GM18858 (cell line): ENCODE results near the gene BAIAP3.
A peak's percentile ranks its signal among the peaks of the same experiment; 100 is the strongest.

Experiments
- ATAC-seq: cut with Tn5 transposase; IDR thresholded peaks from one replicate; pipeline ENCODE4 v1.9.1; 2021; ENCODE audit not compliant: unreplicated experiment

Gene BAIAP3

DNA sequence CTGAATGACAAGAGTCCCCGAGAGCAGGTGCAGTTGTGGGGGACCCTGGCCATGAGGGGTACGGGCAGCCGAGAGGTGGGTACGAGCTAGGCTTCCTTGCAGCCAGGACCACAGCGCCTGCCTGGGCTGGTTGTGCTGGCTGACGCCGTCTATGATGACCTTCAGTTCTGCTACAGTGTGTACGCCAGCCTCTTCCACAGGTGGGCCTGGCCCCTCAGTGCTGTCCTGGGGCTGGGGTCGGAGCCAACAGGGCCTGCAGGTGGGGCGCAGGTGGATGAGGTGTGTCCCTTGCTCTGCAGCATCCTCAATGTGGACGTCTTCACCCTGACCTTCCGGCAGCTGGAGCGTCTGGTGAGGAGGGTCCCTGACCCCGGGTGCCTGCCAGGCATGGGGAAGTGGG is 11.1 kb downstream of the BAIAP3 start:
- ATAC-seq: no peak

DNA sequence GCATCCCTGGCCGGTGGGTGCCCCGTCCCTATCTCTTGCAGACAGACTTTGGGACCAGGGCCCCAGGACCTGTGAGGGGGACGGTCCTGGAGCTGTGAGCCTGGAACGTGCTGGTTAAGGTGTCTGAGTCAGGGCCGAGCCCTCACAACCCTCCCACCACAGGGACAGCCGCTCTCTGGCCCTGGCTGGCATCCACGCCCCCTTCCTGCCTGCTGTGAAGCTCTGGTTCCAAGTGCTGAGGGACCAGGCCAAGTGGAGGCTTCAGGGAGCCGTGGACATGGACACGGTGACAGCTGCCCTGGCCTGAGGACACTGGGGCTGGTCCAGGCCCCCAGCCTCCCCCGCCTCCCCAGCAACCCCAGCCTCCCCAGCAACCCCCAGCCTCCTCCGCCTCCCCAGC is 11.6 kb downstream of the BAIAP3 start:
- no peak for ATAC-seq

DNA sequence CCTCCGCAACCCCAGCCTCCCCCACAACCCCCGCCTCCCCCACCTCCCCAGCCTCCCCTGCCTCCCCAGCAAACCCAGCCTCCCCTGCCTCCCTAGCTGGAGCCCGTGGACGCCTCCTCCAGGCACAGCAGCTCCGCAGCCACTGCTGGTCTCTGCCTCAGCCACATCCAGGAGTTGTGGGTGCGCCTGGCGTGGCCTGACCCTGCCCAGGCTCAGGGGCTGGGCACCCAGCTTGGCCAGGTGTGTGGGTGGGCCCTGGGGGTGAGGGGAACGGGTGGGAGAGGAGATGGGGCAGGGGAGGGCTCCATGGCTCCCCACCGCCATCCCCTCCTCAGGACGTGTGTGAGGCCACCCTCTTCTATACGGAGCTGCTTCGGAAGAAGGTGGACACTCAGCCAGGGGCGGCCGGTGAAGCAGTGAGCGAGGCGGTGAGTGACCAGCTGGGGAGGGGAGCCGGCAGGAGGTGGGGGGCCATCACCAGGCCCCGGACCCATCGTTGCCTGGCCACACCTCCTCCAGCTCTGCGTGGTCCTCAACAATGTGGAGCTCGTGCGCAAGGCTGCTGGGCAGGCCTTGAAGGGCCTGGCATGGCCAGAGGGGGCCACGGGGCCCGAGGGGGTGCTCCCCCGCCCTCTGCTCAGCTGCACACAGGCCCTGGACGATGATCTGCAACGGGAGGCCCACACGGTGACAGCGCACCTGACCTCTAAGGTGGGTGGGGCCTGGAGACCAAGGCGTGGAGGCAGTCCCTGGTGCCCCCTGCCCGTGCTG is 12.4 kb downstream of the BAIAP3 start:
- no peak for ATAC-seq

DNA sequence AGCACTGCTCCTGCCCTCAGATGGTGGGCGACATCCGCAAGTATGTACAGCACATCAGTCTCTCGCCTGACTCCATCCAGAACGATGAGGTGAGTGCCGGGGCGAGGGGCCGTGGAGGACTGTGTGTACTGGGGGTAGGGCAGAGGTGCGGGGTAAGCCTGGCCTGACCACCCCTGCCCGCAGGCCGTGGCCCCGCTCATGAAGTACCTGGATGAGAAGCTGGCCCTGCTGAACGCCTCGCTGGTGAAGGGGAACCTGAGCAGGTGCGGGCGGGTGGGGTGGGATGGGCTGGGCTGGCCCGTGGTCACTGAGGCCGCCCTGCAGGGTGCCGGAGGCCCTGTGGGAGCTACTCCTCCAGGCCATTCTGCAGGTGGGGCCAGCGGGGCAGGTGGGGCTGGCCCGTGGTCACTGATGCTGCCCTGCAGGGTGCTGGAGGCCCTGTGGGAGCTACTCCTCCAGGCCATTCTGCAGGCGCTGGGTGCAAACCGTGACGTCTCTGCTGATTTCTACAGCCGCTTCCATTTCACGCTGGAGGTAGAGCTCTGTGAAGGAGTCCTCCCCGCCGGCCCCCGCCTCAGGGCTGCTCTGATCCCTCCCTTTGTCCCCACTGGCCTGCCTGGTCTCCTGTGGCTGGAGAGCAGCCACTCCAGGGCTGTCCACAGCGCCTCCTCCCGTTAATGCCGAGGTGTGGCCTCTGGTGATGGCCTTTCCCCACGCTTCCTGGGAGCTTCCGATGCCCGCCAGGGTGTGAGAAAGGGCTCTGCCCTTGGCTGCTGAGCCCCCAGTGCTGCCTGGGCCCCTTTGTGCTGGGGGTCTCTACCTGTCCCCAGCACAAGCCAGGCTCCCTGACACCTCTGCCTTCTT is 13.2 kb downstream of the BAIAP3 start:
- ATAC-seq: no peak

DNA sequence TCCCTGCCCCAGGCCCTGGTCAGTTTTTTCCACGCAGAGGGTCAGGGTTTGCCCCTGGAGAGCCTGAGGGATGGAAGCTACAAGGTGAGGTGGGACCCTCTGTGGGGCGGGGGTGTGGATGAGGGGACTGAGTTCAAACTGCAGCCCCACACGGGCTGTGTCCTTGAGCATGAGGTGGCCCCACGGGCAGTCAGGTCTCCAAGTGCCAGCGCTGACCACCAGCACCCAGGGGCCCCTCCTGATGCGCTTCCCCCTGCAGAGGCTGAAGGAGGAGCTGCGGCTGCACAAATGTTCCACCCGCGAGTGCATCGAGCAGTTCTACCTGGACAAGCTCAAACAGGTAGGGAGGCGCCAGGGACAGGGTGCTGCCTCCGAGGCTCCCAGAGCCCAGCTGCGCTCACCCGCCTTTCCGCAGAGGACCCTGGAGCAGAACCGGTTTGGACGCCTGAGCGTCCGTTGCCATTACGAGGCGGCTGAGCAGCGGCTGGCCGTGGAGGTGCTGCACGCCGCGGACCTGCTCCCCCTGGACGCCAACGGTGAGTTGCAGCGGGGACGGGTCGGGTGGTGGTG is 13.9 kb downstream of the BAIAP3 start:
- ATAC-seq: no peak

DNA sequence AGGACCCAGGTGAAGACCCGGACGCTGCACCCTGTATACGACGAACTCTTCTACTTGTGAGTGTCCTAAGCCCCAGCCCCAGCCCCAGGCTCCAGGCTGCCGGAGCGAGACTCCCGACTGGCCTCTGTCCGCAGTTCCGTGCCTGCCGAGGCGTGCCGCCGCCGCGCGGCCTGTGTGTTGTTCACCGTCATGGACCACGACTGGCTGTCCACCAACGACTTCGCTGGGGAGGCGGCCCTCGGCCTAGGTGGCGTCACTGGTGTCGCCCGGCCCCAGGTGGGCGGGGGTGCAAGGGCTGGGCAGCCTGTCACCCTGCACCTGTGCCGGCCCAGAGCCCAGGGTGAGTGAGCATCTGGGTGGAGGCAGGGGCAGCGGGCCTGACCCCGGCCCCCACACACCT is 14.5 kb downstream of the BAIAP3 start:
- no peak for ATAC-seq

DNA sequence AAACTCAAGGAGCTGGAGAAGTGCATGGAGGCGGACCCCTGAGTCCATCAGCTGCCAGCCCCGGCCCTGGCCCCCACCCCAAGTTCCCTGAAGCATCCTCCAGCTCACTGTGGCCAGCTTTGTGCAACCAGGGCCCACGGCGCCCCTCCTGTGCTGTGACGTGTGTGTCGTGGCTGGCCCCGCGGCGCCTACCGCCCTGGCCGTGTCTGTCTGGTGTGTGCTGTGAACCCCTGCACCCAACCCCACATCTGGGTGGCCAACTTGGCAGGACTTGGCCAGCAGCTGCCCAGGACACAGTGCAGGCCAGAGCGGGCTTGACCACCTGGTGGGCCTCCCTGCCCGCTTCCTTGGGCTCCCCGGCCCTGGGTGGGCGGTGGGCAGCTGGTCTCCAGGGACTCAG is 15.0 kb downstream of the BAIAP3 start:
- no peak for ATAC-seq

DNA sequence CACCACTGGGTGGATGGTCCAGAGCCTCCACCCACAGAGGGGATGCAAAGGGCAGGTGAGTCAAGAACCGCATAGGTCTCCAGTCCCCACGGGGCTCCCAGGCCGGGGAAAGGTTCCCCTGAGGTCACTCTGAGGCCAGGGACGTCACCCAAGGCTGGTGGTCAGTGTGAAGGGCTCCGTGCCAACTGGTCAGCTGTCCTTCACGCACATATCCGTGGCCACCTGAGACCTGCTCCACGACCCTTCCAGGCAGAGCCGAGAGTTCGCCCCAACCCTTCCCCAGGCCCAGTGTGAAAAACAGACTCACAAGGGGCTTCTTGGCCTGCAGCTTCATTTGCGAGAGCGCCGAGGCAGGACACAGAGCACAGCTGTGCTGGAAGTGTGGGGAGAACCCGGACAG is 15.5 kb downstream of the BAIAP3 start:
- no peak for ATAC-seq

DNA sequence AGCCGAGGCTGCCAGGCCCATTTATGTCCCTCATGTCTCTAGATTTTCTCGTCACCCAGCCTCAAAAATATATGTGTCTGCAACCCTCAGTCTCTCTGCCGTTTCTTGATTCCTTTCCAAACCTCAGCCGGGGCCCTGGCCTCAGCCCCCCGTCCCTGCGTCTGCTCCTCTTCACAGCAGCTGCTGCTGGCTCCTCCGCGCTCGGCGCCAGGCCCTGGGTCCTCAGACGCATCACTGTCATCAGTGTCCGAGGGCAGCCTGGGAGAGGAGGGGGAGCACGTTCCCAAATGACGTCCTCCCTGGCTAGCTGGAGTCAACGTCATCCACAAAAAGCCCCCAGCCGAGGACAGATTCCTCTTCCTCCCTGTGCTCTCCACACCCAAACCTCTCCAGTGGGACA is 15.9 kb downstream of the BAIAP3 start:
- ATAC-seq: no peak

DNA sequence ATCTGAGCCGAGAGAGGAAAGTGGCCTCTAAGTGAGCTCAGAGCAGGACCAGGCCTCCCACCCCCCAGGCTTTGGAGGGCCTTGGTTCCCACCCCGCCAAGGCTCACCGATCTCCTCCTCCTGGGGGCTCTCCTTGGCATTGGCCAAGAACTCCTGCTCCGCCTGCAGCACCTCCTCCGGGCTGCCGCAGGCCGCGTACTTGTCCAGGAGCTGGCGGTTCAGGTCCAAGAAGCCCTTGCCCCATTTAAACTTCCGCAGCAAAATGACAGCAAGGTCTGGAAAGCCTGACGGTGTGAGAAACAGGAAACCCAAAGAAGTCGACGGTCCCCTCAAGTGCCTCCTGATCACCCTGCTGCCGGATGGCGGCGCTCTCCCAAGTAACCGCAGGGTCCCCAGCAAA is 16.5 kb downstream of the BAIAP3 start:
- ATAC-seq: no peak

DNA sequence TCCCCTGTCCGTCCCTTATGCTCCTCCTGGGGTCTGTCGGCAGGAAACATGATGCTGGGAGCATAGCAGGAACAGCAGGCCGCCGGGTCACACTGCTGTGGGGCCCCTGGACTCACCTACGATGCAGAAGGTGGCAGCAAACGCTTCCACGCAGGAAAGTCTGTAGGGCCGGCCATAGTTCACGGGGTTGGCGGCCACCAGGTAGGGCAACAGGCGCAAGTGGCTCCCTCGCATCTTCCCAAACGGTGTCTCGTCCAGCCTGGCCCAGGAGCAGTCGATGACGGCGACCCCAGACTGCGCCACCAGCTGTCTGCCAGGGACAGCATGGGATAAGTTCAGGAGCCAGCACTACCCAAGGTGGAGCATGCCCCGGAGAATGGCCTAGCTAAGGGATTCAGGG is 17.2 kb downstream of the BAIAP3 start:
- ATAC-seq: no peak

DNA sequence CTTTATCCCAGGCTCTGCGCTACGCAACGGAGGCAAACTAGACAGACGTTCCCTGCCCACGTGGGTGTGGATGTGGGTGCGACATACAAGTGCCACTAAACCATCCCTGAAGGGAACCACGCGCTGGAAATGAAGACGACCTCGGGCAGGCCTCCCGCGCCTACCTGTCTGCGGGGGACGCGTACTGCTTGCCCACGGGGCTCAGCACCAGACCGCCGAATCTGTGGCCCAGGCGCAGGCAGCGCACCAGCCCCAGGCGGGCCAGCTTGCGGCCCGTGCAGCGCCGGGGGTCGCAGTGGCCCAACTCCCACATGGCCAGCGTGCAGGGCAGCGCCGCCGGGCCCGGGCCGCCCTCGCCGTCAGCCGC is 17.8 kb downstream of the BAIAP3 start:
- no peak for ATAC-seq

DNA sequence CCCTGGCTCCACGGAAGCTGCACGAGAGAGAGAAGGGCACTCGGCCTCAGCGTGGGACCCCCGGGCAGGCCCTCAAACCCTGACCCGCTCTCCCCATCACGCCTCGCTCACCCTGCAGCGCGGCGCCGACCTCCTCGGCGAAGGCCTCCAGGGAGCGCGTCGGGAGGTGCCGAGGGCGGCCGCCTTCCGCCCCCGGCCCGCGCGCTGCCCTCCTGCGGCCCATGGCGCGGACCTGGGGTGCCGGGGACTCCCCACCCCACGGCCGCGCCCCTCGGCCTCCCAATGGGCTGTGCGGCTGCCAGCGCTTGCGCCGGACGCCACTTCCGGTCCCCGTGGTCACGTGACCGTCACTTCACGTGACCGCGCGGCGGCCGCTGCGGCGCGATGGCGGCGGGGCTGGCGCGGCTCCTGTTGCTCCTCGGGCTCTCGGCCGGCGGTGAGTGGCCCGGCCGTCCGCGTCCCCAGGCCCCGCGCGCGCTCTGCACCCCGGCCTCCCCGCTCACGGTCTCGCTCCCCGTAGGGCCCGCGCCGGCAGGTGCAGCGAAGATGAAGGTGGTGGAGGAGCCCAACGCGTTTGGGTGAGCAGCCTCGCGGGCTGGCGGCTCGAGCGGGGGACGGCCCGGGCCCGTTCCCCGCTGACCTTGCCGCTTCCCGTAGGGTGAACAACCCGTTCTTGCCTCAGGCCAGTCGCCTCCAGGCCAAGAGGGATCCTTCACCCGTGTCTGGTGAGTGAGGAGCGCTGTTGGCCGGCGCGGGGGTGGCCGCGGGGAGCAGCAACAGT is 18.3 kb downstream of the BAIAP3 start, which contains the start of the genes GNPTG and TSR3:
GNPTG (plus strand) TSS at position 350 of the 781 bp plus-strand sequence; CDS start at position 385, 35 bp downstream.
TSR3 (minus strand) TSS at position 297 of the 781 bp plus-strand sequence; CDS start at position 223, 74 bp downstream.
- ATAC-seq: peak; percentile 48

DNA sequence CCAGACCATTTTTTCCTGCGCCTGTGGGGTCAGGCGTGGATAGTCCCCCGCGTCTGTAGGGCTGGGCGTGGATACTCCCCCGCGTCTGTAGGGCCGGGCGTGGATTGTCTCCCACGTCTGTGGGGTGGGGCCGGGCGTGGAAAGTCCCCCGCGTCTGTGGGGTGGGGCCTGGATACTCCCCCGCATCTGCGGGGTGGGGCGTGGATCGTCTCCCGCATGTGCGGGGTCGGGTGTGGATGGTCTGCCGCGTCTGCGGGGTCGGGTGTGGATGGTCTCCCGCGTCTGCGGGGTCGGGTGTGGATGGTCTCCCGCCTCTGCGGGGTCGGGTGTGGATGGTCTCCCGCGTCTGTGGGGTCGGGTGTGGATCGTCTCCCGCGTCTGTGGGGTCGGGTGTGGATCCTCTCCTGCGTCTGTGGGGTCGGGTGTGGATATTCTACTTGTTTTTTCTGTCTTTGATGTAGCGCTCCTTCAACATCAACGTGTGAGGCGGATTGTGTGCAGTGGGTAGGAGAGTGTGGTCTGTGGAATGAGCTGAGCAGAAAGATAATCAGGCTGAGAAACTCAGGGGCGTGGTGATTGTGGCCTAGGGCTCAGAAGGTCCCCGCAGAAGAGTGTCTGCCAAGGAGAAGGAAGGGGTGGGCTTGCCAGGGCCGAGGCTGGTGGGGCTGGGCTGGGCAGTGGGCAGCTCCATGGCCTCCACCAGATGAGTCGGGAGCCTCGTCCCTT is 21.5 kb downstream of the BAIAP3 start:
- no peak for ATAC-seq

DNA sequence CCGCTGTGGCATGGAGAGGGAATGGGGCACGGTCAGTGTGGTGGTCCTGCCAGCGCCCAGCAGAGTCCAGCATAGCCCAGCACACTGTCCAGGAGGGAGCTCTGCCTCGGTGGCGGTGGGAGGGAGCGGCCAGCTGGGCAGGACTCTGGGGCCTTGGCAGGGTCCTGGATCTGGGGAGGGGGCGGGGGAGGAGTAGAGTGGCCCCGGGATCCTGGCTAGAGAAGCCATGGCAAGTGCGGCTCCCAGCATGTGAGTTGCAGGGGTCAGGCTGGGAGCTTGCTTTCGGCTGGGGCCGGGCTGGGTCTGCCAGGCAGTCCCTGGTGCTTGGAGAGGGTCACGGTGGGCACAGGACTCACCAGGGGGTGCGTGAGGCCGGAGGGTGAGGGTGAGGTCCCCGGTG is 22.1 kb downstream of the BAIAP3 start:
- ATAC-seq: no peak

DNA sequence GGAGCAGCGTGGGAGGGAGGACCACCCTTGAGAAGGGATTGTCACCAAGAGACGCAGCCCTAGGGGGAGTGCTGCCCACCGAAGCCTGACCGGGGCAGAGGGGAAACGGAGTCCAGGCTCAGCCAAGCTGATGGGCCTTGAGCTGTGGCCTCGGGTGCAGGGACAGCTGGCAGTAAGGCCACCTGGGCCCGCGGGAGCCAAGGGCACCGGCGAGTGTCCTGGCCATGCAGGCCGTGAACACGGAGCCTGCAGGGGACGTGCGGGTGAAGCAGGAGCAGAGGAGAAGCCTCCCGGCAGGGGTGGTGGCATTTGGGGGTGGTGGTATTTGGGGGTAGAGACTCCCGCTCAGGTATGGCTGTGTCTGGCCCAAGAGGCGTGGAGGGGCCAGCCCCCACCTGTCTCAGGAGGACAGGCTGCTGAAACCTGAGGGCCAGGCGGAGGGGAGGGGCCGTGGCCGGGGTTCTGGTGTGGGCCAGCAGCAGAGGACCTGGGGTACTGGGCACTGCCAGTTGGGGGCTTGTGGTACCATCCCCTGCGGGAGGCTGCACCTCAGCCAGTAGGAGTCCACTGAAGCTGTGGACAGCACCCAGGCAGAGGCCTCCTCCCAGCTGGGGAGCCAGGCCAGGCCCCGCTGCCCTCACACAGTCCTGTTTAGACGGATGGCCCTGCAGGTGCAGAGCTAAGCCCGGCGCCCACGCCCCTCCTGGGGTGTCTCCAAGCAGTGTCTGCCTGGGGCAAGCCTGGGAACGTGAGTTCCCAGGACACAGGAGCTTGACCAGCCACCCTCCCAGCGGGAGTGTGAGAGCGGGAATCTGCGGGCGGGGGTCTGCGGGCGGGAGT is 22.8 kb downstream of the BAIAP3 start:
- ATAC-seq: no peak

DNA sequence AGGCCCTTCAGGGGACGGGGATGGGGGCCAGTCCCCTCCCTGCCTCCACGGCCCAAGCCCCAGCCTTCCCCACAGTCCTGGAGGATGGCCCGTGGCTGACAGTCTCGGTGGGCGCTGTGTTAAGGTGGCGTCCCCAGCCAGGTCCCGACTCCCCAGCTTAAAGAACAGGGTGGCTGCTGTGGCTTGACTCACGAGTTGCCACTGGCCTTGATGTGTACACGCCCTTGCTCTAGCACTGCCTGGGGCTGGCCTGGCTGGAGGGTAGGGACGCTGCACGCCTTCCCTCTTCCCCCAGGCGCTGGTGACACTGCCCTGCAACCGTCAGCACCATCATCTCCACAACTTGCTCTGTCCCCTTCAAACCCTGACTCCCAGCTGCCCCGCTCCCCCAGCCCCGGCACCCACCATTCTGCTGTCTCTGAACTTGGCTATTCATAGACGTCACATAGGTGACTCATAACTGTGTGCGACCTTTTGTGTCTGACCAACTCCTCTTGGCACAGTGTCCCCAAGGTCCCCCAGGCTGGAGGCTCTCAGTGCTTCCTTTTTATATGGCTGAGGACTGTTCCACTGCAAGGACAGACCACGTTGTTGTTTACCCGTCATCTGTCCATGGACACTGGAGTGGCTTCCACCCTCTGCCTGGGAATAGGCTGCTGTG is 24.6 kb downstream of the BAIAP3 start:
- no peak for ATAC-seq

DNA sequence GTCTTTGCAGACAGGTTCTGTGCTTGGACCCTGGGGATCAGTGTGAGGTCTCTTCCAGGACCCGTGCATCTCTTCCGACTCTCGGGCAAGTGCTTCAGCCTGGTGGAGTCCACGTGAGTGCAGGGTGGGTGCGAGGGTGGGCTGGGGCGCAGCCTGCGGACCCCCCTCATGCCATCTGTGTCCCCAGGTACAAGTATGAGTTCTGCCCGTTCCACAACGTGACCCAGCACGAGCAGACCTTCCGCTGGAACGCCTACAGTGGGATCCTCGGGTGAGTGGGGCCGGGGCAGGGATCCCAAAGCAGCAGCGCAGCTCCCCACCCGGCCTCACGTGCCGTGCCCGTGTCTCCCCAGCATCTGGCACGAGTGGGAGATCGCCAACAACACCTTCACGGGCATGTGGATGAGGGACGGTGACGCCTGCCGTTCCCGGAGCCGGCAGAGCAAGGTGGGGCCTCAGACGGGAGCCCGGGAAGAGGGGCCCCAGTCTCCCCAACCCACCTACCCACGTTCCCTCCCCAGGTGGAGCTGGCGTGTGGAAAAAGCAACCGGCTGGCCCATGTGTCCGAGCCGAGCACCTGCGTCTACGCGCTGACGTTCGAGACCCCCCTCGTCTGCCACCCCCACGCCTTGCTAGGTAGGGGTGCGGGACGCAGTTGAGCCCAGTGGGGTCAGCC is 28.4 kb downstream of the BAIAP3 start:
- ATAC-seq: no peak
